LNCAP (cell line): ENCODE results near the gene MPRIP.

ENCODE experiments used
- TF ChIP-seq, protein P1 (sequence below): fragments of 450-650 bp; IDR thresholded peaks from 2 replicates; pipeline ENCODE4 v1.5.1; 2017; ENCODE audit warnings: mild to moderate bottlenecking

The MPRIP gene

DNA sequence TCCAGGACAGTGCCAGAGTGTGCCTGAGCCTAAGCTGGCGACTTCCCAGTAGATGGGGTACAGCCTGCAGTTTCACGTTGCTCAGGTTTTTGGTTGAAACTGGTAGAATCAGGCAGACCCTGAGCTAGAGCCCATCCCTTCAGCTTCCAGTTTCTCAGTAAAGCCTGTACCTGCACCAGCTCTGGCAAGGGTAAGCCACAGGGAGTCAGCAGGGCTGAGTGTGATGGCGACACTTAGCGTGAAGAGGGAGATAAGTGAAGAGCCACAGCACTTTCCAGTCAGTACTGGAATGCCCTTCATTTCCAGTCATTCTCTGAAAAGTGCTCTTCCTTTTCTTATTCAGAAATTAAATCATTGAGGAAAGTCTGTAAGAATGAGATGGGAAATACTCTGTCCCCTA, 141.5 kb downstream of the MPRIP start:
- TF ChIP-seq, protein P1, sequence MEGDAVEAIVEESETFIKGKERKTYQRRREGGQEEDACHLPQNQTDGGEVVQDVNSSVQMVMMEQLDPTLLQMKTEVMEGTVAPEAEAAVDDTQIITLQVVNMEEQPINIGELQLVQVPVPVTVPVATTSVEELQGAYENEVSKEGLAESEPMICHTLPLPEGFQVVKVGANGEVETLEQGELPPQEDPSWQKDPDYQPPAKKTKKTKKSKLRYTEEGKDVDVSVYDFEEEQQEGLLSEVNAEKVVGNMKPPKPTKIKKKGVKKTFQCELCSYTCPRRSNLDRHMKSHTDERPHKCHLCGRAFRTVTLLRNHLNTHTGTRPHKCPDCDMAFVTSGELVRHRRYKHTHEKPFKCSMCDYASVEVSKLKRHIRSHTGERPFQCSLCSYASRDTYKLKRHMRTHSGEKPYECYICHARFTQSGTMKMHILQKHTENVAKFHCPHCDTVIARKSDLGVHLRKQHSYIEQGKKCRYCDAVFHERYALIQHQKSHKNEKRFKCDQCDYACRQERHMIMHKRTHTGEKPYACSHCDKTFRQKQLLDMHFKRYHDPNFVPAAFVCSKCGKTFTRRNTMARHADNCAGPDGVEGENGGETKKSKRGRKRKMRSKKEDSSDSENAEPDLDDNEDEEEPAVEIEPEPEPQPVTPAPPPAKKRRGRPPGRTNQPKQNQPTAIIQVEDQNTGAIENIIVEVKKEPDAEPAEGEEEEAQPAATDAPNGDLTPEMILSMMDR: no peak

DNA sequence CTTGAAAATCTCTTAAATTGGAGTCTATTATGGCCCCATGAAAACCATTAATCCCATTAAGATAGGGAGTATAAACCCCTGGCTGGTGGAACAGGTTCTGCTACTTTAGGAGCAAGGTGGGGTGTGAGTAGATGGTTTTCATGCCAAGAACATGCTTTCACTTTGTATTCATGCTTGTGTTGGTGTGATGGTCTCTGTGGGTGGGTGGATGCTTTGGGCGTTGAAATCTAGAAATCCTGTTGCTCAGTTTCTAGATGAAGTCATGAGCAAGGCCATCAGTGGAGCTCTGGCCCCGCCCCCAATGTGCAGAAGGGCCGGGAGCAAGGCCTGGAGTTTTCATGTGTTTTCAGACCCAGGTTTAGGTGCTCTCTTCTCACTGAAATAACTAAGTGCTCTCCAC, 143.8 kb downstream of the MPRIP start:
- TF ChIP-seq, protein P1: no peak

DNA sequence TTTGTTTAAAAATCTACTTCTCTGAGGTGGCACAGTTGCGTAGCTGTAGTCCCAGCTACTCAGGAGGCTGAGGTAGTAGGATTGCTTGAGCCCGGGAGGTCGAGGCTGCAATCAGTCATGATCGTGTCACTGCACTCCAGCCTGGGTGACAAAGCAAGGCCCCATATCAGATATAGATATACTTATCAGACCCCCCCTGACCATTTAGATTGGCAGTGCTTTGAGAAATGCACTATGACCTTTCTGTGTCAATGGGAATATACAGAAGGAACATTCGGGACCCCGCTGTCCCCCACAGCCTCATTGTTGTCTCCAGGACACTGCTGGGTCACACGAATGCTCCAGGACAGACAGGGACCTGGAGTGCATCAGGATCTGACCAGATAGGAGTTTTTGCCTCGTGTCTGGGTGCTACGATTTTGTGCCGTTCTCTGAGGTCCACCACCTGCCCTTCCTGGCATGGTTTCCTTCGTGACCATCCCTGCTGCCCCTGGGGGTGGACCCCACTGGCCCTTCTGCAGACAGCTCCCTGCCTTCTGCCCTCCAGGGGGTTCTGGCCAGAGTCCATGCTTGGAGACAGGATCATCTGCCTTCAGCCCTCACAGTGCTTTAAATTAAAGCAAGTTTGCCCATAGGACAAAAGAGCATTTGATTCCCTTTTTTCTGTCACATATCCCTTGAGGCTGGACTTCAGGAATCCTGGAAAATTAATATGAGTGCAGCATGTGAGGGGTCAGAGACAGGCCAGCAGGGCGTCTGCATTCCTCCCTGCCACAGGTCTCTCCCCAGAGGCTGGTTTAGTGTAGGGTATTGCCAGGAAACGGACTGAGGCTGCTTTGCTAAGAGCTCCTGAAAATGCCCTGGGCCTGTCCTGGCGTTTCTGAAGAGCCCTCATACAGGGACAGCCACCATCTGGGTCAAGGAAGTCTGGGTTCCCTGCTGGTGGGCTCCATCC, 144.6 kb downstream of the MPRIP start:
- TF ChIP-seq, protein P1: no peak

DNA sequence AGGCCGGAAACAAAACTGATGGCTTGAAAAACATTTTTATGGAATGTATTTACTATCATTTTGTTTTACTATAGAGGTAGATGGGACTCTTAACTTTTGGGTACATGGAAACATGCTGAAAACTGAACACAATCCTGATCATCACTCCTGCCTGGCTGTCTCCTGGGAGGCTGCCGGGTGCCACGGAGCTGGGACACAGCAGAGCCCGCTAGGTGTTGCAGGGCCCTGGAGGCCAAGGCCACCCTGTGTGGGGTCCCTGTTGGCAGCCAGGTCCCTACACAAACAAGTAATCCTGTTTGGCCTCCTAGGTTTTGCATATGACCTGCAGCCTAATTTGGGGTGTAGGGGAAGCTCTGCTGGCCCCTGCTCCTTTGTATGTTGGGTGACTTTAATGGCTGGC, 146.3 kb downstream of the MPRIP start:
- TF ChIP-seq, protein P1: no peak

DNA sequence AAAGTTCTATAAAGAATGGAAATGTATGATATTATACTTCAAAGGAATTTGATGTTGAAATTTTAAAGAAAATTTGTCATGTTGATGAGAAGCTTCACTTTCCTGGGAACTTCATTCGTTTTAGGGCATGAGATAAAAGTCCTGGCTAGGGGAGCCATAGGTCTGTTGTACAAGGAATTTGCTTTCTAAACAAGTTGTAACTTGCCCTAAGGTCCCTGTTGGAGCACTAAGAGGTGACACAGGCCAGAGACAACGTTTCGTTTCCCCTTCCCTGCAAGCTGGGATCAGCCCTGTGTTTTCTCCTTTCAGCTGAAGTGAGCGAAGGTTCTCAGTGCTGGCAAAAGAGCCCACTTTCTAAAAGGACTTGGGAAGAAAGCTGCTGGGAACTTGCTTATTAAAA, 147.3 kb downstream of the MPRIP start:
- TF ChIP-seq, protein P1: no peak

DNA sequence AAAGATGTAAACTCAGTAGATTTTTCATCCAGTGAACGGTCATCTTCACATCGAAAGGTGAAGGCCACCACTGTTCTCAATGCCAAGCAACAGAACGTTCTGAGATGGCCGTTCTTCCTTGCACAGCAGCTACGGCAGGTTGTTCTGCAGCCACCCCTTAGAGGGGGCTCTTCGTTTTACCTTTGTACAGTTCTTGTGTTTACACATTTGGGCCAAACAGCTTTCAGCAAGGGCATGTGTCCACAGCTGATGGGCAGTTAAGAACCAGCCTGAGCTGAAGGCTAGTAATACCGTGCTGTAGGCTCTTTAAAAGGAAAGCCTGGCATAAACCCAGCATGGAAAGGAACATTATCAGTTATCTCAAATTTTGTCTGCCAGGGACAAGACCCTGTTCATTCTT, 147.9 kb downstream of the MPRIP start:
- TF ChIP-seq, protein P1: no peak

DNA sequence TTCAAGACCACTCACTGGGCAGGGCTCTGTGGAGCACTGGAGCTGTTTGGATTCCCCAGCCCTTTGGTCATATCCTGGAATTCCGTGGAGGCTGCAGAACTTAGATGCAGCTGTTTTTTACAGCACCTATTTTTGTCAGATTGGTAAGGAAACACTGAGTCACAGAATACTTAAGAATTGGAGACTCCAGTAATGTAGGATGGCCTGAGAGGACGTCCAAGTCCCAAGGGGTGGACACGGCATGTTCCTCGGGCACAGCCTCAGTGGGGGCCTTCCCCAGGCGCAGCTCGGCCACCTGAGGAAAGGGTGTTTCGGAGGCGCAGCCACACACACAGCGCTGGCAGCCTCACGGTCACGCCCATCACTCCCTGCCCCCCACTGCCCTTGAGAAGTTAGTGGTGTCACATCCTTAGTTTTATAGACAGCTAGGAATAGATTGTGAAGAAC, 149.1 kb downstream of the MPRIP start:
- TF ChIP-seq, protein P1: no peak
